ENCODE data around the gene C3orf18. TPM values are rescaled to one million over a fixed set of nuclear protein-coding genes. Genes with fewer than 3 reads are reported as not detected.

Gene C3orf18
- polyA plus RNA-seq, 1 donor (not counting 4 experiments of a cell fraction or from before 2014, with no cell fraction given) = 1.4 TPM

- dilution Hi-C loops (cut with MboI; ENCODE audit: extremely low pct_ligation_motif_present, low sequenced_read_pairs) = no loop called here
- no peak overlapping the region for H2AFZ ChIP-seq (ENCODE audit: control insufficient read depth, low read length)
- no peak overlapping the region for H3K4me2 ChIP-seq (ENCODE audit: control insufficient read depth, extremely low read depth, insufficient read depth, low read depth, low read length)
- TF ChIP-seq CTCF (optimal IDR thresholded peaks at IDR 0.05 in 1 of 3, IDR thresholded peaks at IDR 0.05 in 1 of 3, conservative IDR thresholded peaks at IDR 0.05 in 1 of 3; ENCODE audit: extremely low read depth in 1 of 3, insufficient read depth in 2 of 3, low read length in 3 of 3) = no peak
- TF ChIP-seq EZH2 (IDR thresholded peaks at IDR 0.05; ENCODE audit: low read length) = no peak
- H4K20me1 ChIP-seq (ENCODE audit: control insufficient read depth, extremely low read depth, insufficient read depth, low read length) = no peaks in the 10 kb centered on the region
- no peak overlapping the region for H3K27ac ChIP-seq (ENCODE audit: control insufficient read depth, insufficient read depth, low read length)
- H3K79me2 ChIP-seq (ENCODE audit: control insufficient read depth, insufficient read depth, low read length) = no peaks in the 10 kb centered on the region
- no peaks in the 10 kb centered on the region for H3K36me3 ChIP-seq (ENCODE audit: control insufficient read depth in 2 of 2, extremely low read depth in 1 of 2, insufficient read depth in 2 of 2, low read length in 2 of 2)
- no peak overlapping the region for H3K9ac ChIP-seq (ENCODE audit: control insufficient read depth, extremely low read depth, insufficient read depth, low read length)
- H3K9me1 ChIP-seq (ENCODE audit: control insufficient read depth, extremely low read depth, insufficient read depth, low read length) = no peaks in the 10 kb centered on the region
- no peak for DNase-seq (ENCODE audit: low read depth, low spot score)
- peaks cover 27% of the 10 kb centered on the region for H3K4me1 ChIP-seq (ENCODE audit: control insufficient read depth, extremely low read depth, insufficient read depth, low read length)
- no peaks in the 10 kb centered on the region for H3K27me3 ChIP-seq (ENCODE audit: control insufficient read depth, extremely low read depth, insufficient read depth, low read length)
- no peak overlapping the region for H3K4me3 ChIP-seq (ENCODE audit: control insufficient read depth in 2 of 3, extremely low read depth in 1 of 3, insufficient read depth in 2 of 3, low read depth in 1 of 3, low read length in 3 of 3)
- H3K9me3 ChIP-seq (ENCODE audit: control insufficient read depth, low read depth, low read length) = no peaks in the 10 kb centered on the region
- FAIRE-seq = no peak
These were observed 3.2 kb downstream of the C3orf18 start for GRCh38 chr3:50564321-50564720.

GRCh38 chr3:50563867-50564266, 3.7 kb downstream of the C3orf18 start:
- no peak overlapping the region for H3K4me2 ChIP-seq (ENCODE audit: control insufficient read depth, extremely low read depth, insufficient read depth, low read depth, low read length)
- DNase-seq (ENCODE audit: low read depth, low spot score) (no peak), FAIRE-seq (no peak)
- no peaks in the 10 kb centered on the region for H3K9me1 ChIP-seq (ENCODE audit: control insufficient read depth, extremely low read depth, insufficient read depth, low read length)
- H3K4me1 ChIP-seq (ENCODE audit: control insufficient read depth, extremely low read depth, insufficient read depth, low read length) = peaks cover 27% of the 10 kb centered on the region
- no peaks in the 10 kb centered on the region for H3K36me3 ChIP-seq (ENCODE audit: control insufficient read depth in 2 of 2, extremely low read depth in 1 of 2, insufficient read depth in 2 of 2, low read length in 2 of 2)
- H3K27ac ChIP-seq (ENCODE audit: control insufficient read depth, insufficient read depth, low read length) = no peak overlapping the region
- no peak overlapping the region for H3K4me3 ChIP-seq (ENCODE audit: control insufficient read depth in 2 of 3, extremely low read depth in 1 of 3, insufficient read depth in 2 of 3, low read depth in 1 of 3, low read length in 3 of 3)
- H2AFZ ChIP-seq (ENCODE audit: control insufficient read depth, low read length) = no peak overlapping the region
- no peak for TF ChIP-seq EZH2 (IDR thresholded peaks at IDR 0.05; ENCODE audit: low read length)
- TF ChIP-seq CTCF (optimal IDR thresholded peaks at IDR 0.05 in 1 of 3, IDR thresholded peaks at IDR 0.05 in 1 of 3, conservative IDR thresholded peaks at IDR 0.05 in 1 of 3; ENCODE audit: extremely low read depth in 1 of 3, insufficient read depth in 2 of 3, low read length in 3 of 3) = no peak
- H4K20me1 ChIP-seq (ENCODE audit: control insufficient read depth, extremely low read depth, insufficient read depth, low read length) = no peaks in the 10 kb centered on the region
- H3K9me3 ChIP-seq (ENCODE audit: control insufficient read depth, low read depth, low read length) = no peaks in the 10 kb centered on the region
- dilution Hi-C loops (cut with MboI; ENCODE audit: extremely low pct_ligation_motif_present, low sequenced_read_pairs) = no loop called here
- no peaks in the 10 kb centered on the region for H3K27me3 ChIP-seq (ENCODE audit: control insufficient read depth, extremely low read depth, insufficient read depth, low read length)
- no peak overlapping the region for H3K9ac ChIP-seq (ENCODE audit: control insufficient read depth, extremely low read depth, insufficient read depth, low read length)
- H3K79me2 ChIP-seq (ENCODE audit: control insufficient read depth, insufficient read depth, low read length) = no peaks in the 10 kb centered on the region

Measured in keratinocyte (primary cell).